DOHH2 (cell line): ENCODE results near the gene SLC9A2.

Experiments
- H3F3A ChIP-seq: fragments of 200-600 bp; sonication (generic), shearing (Covaris generic); 2 replicates; pipeline ENCODE4 v1.6.0; 2016; ENCODE audit warnings: antibody characterized with exemption, mild to moderate bottlenecking; ENCODE audit not compliant: control insufficient read depth, insufficient read depth
- H3K27ac ChIP-seq: fragments of 200-600 bp; sonication (generic); 2 replicates; pipeline ENCODE4 v1.5.1; 2014; ENCODE audit warnings: low read depth, mild to moderate bottlenecking, low read length, moderate library complexity
- H3K27me3 ChIP-seq: fragments of 200-600 bp; sonication (generic); 2 replicates; pipeline ENCODE4 v1.6.1; 2014; ENCODE audit warnings: mild to moderate bottlenecking, low read length, mixed read lengths; ENCODE audit not compliant: control insufficient read depth
- H3K36me3 ChIP-seq: fragments of 200-600 bp; sonication (generic); 2 replicates; pipeline ENCODE4 v1.6.1; 2014; ENCODE audit warnings: mild to moderate bottlenecking, low read length, moderate library complexity, mixed read lengths; ENCODE audit not compliant: control insufficient read depth
- H3K4me1 ChIP-seq: fragments of 200-600 bp; sonication (generic); 2 replicates; pipeline ENCODE4 v1.6.1; 2014; ENCODE audit warnings: mild to moderate bottlenecking, low read length, mixed read lengths; ENCODE audit not compliant: control insufficient read depth
- H3K4me2 ChIP-seq: fragments of 200-600 bp; sonication (generic); 2 replicates; pipeline ENCODE4 v1.6.0; 2014; ENCODE audit warnings: mild to moderate bottlenecking, low read length, moderate library complexity
- H3K4me3 ChIP-seq: fragments of 200-600 bp; sonication (generic); 2 replicates; pipeline ENCODE4 v1.5.1; 2014; ENCODE audit warnings: mild to moderate bottlenecking, low read length, mixed read lengths
- H3K79me2 ChIP-seq: fragments of 200-600 bp; sonication (generic); 2 replicates; pipeline ENCODE4 v1.6.1; 2014; ENCODE audit warnings: mild to moderate bottlenecking, low read length, mixed read lengths; ENCODE audit not compliant: control insufficient read depth
- H3K9me2 ChIP-seq: fragments of 200-600 bp; sonication (generic); replicated peaks from 2 replicates; pipeline ENCODE4 v1.6.1; 2014; ENCODE audit warnings: mild to moderate bottlenecking, low read length, mixed read lengths; ENCODE audit not compliant: control insufficient read depth
- H3K9me3 ChIP-seq: fragments of 200-600 bp; sonication (generic); 2 replicates; pipeline ENCODE4 v1.6.1; 2014; ENCODE audit warnings: antibody characterized with exemption, low read length, mixed read lengths; ENCODE audit not compliant: control insufficient read depth, insufficient read depth
- H4K20me1 ChIP-seq: fragments of 200-600 bp; sonication (generic); 2 replicates; pipeline ENCODE4 v1.6.0; 2014; ENCODE audit warnings: low read depth, mild to moderate bottlenecking, antibody characterized with exemption, low read length, moderate library complexity; ENCODE audit not compliant: control insufficient read depth, insufficient read depth
- EZH2phosphoT487 ChIP-seq: fragments of 200-600 bp; sonication (generic); IDR thresholded peaks from 2 replicates; pipeline ENCODE4 v1.6.1; 2017; ENCODE audit warnings: borderline replicate concordance, mild to moderate bottlenecking, antibody characterized with exemption, low read length, moderate library complexity, mixed read lengths
- TF ChIP-seq, protein P1 (sequence below): fragments of 200-600 bp; sonication (generic); IDR thresholded peaks from one replicate; pipeline ENCODE4 v1.5.1; 2014; ENCODE audit warnings: antibody characterized with exemption, mild to moderate bottlenecking, low read depth, low read length; ENCODE audit not compliant: poor library complexity, severe bottlenecking

SLC9A2 gene

DNA sequence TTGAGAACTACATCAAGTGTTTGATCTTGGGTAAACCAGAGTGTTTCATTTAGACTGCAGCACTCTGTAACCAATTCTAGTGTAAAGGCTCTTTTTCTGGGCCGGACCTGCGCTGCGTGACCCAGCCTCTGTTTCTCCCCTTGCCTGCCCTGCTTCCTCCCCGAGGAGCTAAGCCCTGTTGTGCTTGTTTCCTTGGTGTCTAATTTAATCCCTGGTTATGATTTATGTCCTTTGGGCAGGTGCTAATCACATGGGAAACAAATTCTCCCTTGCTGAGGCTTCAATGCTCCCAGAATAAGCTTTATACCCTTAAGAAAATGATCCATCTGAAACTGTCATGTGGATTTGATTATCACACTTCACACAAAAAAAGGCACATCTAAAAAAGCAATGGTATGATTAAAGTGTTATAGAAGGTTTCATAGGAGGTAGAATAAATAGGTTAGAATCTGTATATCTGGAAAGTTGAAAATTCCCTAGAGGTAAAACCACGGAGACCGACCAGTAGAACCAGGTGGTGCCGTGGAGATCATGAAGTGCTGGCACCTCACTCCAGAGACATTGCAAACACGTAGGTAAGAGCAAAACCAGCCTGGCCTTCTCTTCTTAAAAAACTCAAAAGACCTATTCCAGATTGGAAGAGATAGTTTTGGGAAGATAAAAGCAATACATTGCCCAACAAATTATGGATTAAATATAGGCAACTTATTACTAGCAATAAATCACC, 31.0 kb upstream of the SLC9A2 start:
- no peaks in the 10 kb centered on the region for H3K27me3 ChIP-seq
- no peaks in the 10 kb centered on the region for H3F3A ChIP-seq

DNA sequence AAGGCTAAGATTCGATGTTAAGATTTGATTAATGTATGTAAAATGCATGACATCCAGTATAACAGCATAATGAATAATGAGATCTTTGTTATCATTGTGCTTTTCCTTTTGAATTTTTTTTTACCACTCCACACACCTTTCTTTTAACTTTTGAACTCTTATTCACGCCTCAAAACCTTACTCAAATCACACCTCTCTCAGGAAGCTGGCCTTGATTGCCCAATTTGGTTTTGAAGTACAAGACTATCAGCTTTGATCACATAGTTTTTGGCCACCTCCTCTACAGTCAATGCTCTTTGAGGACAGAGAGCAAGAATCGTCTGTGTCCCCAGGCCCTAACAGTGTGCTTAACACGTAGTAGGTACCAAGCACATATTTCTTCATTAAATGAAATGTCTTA, 29.9 kb upstream of the SLC9A2 start:
- H3K4me1 ChIP-seq: no peaks in the 10 kb centered on the region
- H3K4me3 ChIP-seq: no peak overlapping the region
- H3K4me2 ChIP-seq: no peak overlapping the region
- no peaks in the 10 kb centered on the region for H3F3A ChIP-seq
- H3K36me3 ChIP-seq: no peaks in the 10 kb centered on the region
- H3K27ac ChIP-seq: no peak overlapping the region
- H3K79me2 ChIP-seq: no peaks in the 10 kb centered on the region
- TF ChIP-seq, protein P1, sequence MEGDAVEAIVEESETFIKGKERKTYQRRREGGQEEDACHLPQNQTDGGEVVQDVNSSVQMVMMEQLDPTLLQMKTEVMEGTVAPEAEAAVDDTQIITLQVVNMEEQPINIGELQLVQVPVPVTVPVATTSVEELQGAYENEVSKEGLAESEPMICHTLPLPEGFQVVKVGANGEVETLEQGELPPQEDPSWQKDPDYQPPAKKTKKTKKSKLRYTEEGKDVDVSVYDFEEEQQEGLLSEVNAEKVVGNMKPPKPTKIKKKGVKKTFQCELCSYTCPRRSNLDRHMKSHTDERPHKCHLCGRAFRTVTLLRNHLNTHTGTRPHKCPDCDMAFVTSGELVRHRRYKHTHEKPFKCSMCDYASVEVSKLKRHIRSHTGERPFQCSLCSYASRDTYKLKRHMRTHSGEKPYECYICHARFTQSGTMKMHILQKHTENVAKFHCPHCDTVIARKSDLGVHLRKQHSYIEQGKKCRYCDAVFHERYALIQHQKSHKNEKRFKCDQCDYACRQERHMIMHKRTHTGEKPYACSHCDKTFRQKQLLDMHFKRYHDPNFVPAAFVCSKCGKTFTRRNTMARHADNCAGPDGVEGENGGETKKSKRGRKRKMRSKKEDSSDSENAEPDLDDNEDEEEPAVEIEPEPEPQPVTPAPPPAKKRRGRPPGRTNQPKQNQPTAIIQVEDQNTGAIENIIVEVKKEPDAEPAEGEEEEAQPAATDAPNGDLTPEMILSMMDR: no peak
- TF ChIP-seq EZH2phosphoT487: no peak
- no peaks in the 10 kb centered on the region for H3K9me3 ChIP-seq
- no peaks in the 10 kb centered on the region for H3K9me2 ChIP-seq
- no peaks in the 10 kb centered on the region for H4K20me1 ChIP-seq
- no peaks in the 10 kb centered on the region for H3K27me3 ChIP-seq

More for the DNA sequence above, 31.0 kb upstream of the SLC9A2 start:
- H3K9me3 ChIP-seq: no peaks in the 10 kb centered on the region
- no peaks in the 10 kb centered on the region for H3K36me3 ChIP-seq
- H4K20me1 ChIP-seq: no peaks in the 10 kb centered on the region
- H3K4me1 ChIP-seq: no peaks in the 10 kb centered on the region
- no peak overlapping the region for H3K4me2 ChIP-seq
- H3K79me2 ChIP-seq: no peaks in the 10 kb centered on the region
- H3K27ac ChIP-seq: no peak overlapping the region
- TF ChIP-seq EZH2phosphoT487: no peak
- TF ChIP-seq, protein P1: no peak
- H3K9me2 ChIP-seq: no peaks in the 10 kb centered on the region
- no peak overlapping the region for H3K4me3 ChIP-seq

DNA sequence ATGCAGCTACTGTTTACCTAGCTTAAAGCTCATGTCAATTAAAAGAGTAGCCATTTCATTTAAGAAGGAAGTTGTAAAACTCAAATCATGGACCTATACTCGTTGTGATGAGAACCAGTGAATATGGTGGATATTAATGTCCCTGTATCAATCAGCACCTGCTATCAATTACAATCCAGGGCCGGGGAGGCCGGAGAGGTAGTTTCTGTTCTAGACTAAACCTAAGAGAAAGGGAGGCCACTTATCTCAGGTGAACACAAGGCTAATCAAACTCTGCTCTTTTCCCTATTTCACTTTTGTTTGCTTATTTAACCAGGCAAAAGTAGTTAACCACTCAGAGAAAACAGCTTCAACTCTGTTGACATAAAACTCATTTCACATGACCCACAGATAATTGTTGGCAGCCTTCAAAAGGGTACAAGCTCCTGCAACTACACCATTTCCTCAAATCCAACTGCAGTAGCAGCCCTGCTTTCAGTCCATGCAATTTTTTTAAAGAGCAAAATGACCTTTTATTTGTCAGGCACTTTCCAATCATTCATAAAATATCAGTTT, 27.8 kb upstream of the SLC9A2 start:
- Histone ChIP-seq H4K20me1 (no peaks in the 10 kb centered on the region), H3K4me3 (no peak overlapping the region), H3K4me1 (no peaks in the 10 kb centered on the region), H3K27ac (no peak overlapping the region), H3K79me2 (no peaks in the 10 kb centered on the region), H3K4me2 (no peak overlapping the region), H3F3A (no peaks in the 10 kb centered on the region), H3K27me3 (no peaks in the 10 kb centered on the region), H3K9me2 (no peaks in the 10 kb centered on the region), H3K36me3 (no peaks in the 10 kb centered on the region), H3K9me3 (no peaks in the 10 kb centered on the region)
- TF ChIP-seq, protein P1: no peak
- TF ChIP-seq EZH2phosphoT487: no peak
